NCI-H1694 treated with DMSO at 0.1 percent for 48 hours (cell line): ENCODE measurements around the gene F5.

ENCODE experiments used
- DNase-seq: peaks from one replicate; lab custom pipeline; 2025; lab: John Stamatoyannopoulos, UW

Gene F5

GRCh38 chr1:169475806-169476387, 110.4 kb downstream of the F5 start:
- no peak for DNase-seq

GRCh38 chr1:169474302-169474995, 111.8 kb downstream of the F5 start:
- no peak for DNase-seq

DNA sequence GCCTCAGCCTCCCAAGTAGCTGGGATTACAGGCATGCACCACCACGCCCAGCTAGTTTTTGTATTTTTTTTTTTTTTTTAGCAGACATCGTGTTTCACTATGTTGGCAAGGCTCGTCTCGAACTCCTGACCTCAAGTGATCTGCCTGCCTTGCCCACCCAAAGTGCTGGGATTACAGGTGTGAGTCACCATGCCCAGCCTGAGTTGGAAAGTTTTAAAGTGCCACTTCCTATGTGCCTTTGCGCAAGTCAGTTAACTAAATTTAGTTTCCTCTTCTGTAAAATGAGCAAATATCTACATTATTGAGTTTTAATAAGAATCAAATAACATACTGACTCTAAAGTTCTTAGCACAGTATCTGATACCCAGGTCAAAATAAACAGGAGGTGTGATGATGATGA, 112.9 kb downstream of the F5 start:
- DNase-seq, result no peak

DNA sequence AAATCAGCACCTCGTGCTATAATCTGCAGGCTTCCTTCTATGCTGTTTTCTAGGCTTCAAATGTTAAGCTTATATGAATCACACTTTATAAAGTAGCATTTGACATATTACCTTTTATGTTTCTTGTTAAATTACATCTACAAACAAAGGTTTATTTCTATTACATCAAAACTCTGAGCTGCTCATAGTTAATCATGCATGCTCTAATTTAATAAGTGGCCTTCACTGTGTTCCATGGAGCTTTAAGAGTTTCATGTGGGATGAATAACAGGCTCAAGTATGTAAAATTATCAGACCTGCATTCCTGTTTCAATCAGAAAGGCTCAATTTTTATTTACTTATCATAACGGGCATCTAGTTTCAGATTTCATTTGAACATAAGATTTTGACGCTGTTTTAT, 113.5 kb downstream of the F5 start:
- DNase-seq, result no peak

DNA sequence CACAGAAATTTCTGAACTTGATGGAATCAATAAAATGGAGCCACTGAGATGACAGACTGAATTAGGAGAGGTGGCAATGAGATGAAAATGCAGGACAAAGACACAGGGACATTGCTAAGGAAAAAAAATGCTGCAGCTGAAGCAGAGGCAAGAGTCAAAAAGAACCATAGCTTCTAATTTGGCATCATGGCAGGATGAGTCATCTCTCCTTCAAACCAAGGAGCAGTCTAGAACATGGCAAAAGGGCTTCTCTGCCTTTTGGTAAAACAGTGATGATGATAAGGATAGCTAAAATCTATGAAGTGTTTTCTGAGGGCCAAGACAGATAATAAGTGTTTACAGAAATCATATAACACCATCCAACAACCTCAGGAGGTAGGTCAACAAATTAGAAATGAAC, 117.3 kb downstream of the F5 start:
- no peak for DNase-seq

- DNase-seq, result peak; percentile 4
Measured at GRCh38 chr1:169466259-169467230, 119.7 kb downstream of the F5 start.

DNA sequence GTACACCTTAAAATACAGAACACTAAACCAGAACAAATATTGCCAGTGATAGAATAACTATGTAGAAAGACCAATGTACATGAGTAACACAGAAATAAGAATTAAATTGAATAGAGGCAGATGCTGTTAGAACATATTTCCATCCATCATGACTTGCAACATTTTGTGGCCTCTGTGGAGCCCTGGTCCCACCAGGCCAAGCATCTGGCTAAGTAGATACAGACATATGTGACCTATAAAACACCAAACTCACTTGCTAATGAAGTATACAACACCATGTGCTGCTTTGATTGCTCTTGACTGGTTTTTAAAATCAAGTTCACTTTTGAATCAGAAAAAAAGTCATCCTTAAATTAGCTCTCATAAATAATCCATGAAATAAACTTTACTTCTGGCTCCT, 121.0 kb downstream of the F5 start:
- DNase-seq, result peak; percentile 9
